HG02970 (cell line): ENCODE measurements around the gene MVB12B.
A peak's percentile ranks its signal among the peaks of the same experiment; 100 is the strongest.

Experiments used
- ATAC-seq: cut with Tn5 transposase; IDR thresholded peaks from one replicate; pipeline ENCODE4 v1.9.1; 2021; ENCODE audit warnings: mild to moderate bottlenecking, moderate library complexity, moderate number of reproducible peaks; ENCODE audit not compliant: unreplicated experiment, low FRiP score

Gene MVB12B

DNA sequence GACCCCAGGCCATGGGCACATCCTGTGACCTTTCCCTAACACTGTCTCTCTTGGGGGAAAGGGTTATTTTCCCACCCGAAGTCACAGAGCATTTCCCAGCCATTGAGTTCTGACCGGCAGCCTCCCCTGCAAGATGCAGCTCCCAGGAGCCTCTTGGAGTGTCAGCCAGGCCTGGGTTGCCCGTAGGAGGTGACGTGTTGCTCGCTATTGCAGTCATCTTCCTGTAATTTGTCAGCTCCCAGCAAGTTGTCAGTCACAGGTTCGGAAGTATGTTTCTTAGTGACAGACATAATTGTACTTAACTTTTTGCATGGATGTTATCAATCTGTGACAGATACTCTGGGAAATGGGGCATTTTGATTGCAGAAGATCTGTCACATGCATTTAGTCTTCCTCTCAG, 74.5 kb downstream of the MVB12B start:
- no peak for ATAC-seq

- ATAC-seq: no peak
Measured at GRCh38 chr9:126401581-126401980, 75.0 kb downstream of the MVB12B start.

DNA sequence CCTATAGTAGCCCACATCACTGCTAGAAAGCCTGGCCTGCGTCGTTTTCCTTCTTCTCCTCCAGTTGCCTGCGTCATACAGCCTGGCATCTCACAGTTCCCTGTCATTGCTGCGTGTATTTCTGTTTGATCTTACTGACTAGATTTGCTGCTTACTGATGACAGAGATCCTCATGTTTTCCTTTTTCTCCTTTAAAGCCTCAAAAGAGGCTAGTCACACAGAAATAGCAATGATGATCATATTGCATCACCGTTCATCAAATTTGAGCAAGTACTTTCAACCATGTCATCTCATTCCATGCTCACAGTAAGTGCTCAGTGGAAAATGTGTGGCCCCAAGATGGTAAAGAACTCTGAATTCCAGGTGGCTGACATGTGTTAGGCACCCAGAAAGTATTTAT, 76.8 kb downstream of the MVB12B start:
- ATAC-seq: no peak

DNA sequence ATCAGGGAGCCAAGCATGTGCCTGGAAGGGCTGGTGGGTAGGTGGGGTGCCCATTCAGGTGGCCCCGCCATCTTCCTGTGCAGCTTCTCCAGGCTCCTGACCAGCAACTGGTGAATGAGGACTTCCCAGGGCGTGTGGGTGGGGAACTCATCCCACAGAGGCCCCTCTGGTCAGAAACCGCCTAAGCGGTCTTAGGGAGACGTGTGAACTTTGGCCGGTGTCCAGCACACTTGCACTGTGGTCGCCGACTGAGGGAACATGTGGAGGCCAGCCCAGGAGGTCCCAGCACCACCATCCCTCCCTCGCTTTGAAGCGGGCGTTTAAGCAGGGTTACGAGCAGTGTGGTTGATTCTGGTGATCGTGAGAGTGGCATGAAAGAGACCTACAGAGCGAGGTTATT, 77.8 kb downstream of the MVB12B start:
- ATAC-seq: no peak

DNA sequence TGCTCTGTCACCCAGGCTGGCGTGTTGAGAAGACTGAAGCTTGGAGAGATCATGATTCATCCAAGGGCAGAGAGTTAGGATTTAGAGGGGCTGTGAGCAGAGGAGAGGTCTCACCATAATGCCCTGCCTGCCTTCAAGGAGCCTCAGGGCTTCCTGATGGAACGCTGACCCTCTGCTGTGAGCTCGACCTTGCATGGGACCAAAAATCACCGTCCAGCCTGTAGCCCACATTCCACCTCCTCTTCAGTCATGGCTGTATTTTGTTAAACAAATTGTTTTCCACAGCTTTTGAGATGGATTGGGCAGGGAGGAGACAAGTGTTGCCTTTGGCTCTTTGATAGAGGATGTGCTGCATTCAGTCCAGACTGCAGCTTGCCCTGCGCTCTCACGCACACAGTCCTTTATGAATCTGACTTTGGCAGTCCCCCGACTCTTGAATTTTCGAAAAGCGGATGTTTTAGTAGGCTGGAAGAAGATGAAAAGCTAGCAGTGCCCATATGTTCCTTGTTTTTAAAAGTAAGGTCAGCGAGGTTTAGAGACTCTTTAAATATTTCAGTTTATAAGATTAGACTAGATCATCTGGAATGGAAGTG, 79.5 kb downstream of the MVB12B start:
- ATAC-seq: no peak

- no peak for ATAC-seq
Measured at GRCh38 chr9:126407114-126407870, 80.7 kb downstream of the MVB12B start.

- no peak for ATAC-seq
Measured at GRCh38 chr9:126408004-126408403, 81.4 kb downstream of the MVB12B start.

- ATAC-seq: no peak
Measured at GRCh38 chr9:126410229-126410628, 83.6 kb downstream of the MVB12B start.

DNA sequence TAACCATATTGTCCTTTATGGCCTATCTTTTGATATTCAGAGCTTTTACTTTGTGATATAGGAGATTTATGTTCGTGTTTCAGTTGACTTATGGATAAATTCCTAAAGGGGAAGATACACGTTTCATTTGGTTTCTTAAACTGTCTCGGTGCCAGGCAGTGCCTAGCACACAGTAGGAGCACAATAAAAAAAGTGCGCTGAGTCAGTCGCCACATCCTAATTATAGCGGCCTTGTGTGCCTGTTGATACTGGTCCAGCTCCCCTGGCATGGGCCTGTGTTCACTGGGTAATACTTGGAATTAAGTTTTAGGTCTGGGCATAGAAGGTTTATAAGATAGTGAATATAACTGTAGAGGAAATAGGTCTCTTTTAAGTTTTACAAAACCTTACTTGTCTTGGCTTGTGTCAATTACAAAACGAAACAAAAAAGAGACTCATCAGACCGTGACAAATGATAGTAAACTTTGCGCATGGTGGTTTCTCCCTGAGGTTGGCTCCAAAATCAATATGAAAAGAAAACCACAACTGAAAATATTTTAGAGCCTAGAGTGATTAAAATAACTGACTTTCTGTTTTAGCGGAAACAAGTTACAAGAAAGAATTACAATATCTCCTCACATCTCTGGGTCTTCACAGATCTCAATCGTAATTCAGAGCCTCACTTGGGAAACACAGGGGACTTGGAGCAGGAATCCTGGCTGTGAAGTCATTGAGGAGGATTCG, 84.8 kb downstream of the MVB12B start:
- ATAC-seq: peak; percentile 67

DNA sequence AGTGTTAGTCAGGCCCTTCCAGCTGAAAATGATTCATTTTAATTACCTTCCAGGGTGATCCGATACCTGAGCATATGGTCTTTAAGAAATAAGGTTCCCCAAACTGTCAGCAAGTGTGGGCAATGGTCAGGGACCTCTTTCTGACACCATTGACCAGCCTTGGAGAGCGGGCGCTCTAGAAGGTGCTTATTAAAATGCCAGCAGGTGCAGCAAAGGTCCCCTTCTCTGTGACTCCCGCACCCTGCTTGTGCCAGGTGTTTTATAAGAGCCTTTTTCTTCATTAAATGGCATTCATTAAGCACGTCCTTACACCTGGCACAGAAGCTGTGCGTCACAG, 85.3 kb downstream of the MVB12B start:
- ATAC-seq: peak; percentile 28

GRCh38 chr9:126412905-126413304, 86.3 kb downstream of the MVB12B start:
- ATAC-seq: no peak

DNA sequence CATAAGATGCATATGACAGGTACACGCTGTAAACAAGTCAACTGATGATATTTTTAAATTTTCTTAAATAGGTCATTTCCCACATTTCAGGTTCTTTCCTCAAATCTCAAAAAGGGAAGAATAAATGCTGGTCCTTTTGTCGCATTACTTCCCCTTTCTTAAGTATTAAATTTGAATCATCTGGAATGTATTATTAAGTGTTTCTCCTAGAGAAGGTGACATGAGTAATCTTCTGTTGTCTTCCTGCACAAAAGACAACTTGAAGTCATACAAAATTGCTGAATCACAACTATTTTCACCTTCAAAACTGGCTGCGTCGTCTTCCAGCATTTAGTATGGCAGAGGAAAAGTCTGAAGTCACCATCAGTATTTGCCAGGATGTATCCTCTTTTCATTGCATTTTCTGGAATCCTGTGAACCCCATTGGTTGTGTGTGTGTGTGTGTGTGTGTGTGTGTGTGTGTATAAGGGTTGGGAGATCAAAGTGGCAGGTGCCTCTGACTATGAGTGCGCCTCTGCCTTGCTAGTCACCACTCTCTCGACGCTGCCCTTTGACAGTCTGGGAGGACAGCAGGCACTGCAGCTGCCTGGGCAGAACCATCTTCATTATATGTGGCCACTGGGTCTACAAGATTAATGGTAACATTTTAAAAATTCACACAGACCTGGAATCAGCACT, 86.9 kb downstream of the MVB12B start:
- ATAC-seq: no peak

- no peak for ATAC-seq
Measured at GRCh38 chr9:126415741-126416370, 89.2 kb downstream of the MVB12B start.

GRCh38 chr9:126417043-126417442, 90.4 kb downstream of the MVB12B start:
- no peak for ATAC-seq

DNA sequence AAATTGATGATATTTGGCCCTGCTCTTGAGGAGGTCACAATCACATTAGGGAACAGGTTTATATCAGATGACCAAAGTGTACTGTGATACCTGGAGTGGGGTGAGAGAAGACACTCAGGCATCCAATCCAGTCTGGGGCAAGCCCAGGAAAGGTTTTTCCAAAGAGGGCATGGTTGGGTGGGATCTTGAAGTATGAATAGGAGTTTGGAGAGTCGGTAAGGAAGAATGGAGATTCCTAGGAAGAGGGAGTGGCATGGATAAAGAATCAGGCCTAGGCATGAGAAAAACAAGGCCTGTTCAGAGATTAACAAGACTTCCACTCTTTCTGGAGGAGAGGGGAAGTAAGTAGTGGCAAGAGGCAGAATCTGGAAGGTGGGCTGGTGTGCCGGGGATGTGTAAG, 91.1 kb downstream of the MVB12B start:
- no peak for ATAC-seq

- ATAC-seq: no peak
Measured at GRCh38 chr9:126418608-126419007, 92.0 kb downstream of the MVB12B start.

- no peak for ATAC-seq
Measured at GRCh38 chr9:126419475-126419874, 92.8 kb downstream of the MVB12B start.

- ATAC-seq: no peak
Measured at GRCh38 chr9:126420135-126420534, 93.5 kb downstream of the MVB12B start.

GRCh38 chr9:126420643-126421564, 94.3 kb downstream of the MVB12B start:
- no peak for ATAC-seq
